Neural cell (in vitro differentiated cells): ENCODE data around the gene SMU1. TPM values are rescaled to one million over a fixed set of nuclear protein-coding genes. Genes with fewer than 3 reads are reported as not detected.

ENCODE experiments used
- H2AFZ ChIP-seq: fragments of 200-600, 300-800 bp; sonication (generic), shearing (Covaris generic); 2 replicates; pipeline ENCODE4 v1.6.0; 2014; ENCODE audit warnings: low read depth, mild to moderate bottlenecking, antibody characterized with exemption, low read length, moderate library complexity
- H3F3A ChIP-seq: fragments of 200-600 bp; shearing (Covaris generic); 2 replicates; pipeline ENCODE4 v1.6.1; 2016; ENCODE audit warnings: mild to moderate bottlenecking, moderate library complexity, mixed read lengths, antibody characterized with exemption, low read length; ENCODE audit not compliant: insufficient read depth, poor library complexity, severe bottlenecking
- H3K27ac ChIP-seq: fragments of 200-600, 300-800 bp; sonication (generic), shearing (Covaris generic); 2 replicates; pipeline ENCODE4 v1.5.1; 2014; ENCODE audit warnings: mild to moderate bottlenecking, low read length, moderate library complexity
- H3K27me3 ChIP-seq: fragments of 300-800, 200-600 bp; sonication (generic), shearing (Covaris generic); 2 replicates; pipeline ENCODE4 v1.6.0; 2014; ENCODE audit warnings: mild to moderate bottlenecking, low read depth, low read length, moderate library complexity; ENCODE audit not compliant: insufficient read depth
- H3K36me3 ChIP-seq: fragments of 300-800, 200-600 bp; sonication (generic), shearing (Covaris generic); 2 replicates; pipeline ENCODE4 v1.5.1; 2014; ENCODE audit warnings: mild to moderate bottlenecking, antibody characterized with exemption, low read length, moderate library complexity; ENCODE audit not compliant: insufficient read depth
- H3K4me2 ChIP-seq: fragments of 300-800, 200-600 bp; sonication (generic), shearing (Covaris generic); 2 replicates; pipeline ENCODE4 v1.6.0; 2014; ENCODE audit warnings: mild to moderate bottlenecking, low read length
- H3K4me3 ChIP-seq: fragments of 300-800, 200-600 bp; sonication (generic), shearing (Covaris generic); 2 replicates; pipeline ENCODE4 v1.5.1; 2014; ENCODE audit warnings: mild to moderate bottlenecking, low read length, moderate library complexity
- H3K79me2 ChIP-seq: fragments of 200-600 bp; shearing (Covaris generic); replicated peaks from 2 replicates; pipeline ENCODE4 v1.6.0; 2014; ENCODE audit warnings: mild to moderate bottlenecking, low read length, moderate library complexity; ENCODE audit not compliant: insufficient read depth
- H3K9ac ChIP-seq: fragments of 300-800, 200-600 bp; sonication (generic), shearing (Covaris generic); 2 replicates; pipeline ENCODE4 v1.6.1; 2016; ENCODE audit warnings: mild to moderate bottlenecking, low read length, mixed read lengths
- H3K9me2 ChIP-seq: fragments of 200-600 bp; shearing (Covaris generic); 2 replicates; pipeline ENCODE4 v1.6.1; 2016; ENCODE audit warnings: mild to moderate bottlenecking, low read length, mixed read lengths; ENCODE audit not compliant: insufficient read depth
- H3K9me3 ChIP-seq: fragments of 200-600, 300-800 bp; sonication (generic), shearing (Covaris generic); 2 replicates; pipeline ENCODE4 v1.6.1; 2016; ENCODE audit warnings: mild to moderate bottlenecking, mixed run types, low read length, moderate library complexity, mixed read lengths
- H4K20me1 ChIP-seq: fragments of 200-600 bp; shearing (Covaris generic); 2 replicates; pipeline ENCODE4 v1.6.1; 2016; ENCODE audit warnings: mild to moderate bottlenecking, mixed run types; ENCODE audit not compliant: insufficient read depth
- CTCF ChIP-seq: fragments of 450-650 bp; IDR thresholded peaks from 2 replicates; pipeline ENCODE4 v1.5.1; 2014; ENCODE audit warnings: antibody characterized with exemption, mild to moderate bottlenecking, moderate library complexity; ENCODE audit not compliant: poor library complexity, severe bottlenecking
- EP300 ChIP-seq: fragments of 450-650 bp; conservative IDR thresholded peaks from 2 replicates; pipeline ENCODE4 v1.6.1; 2014; ENCODE audit warnings: antibody characterized with exemption, mild to moderate bottlenecking, moderate library complexity; ENCODE audit not compliant: poor library complexity, severe bottlenecking
- EZH2 ChIP-seq: fragments of 200-600, 300-800 bp; shearing (Covaris generic), sonication (generic); IDR thresholded peaks from 2 replicates; pipeline ENCODE4 v1.6.1; 2014; ENCODE audit warnings: antibody characterized with exemption, low read length, borderline replicate concordance, mild to moderate bottlenecking; ENCODE audit not compliant: insufficient read depth, poor library complexity, severe bottlenecking
- MXI1 ChIP-seq: fragments of 450-650 bp; conservative IDR thresholded peaks from 2 replicates; pipeline ENCODE4 v1.6.1; 2014; ENCODE audit warnings: antibody characterized with exemption, mild to moderate bottlenecking; ENCODE audit not compliant: poor library complexity, severe bottlenecking
- POLR2AphosphoS5 ChIP-seq: IDR thresholded peaks from 2 replicates; pipeline ENCODE4 v1.6.1; 2012
- RAD21 ChIP-seq: fragments of 450-650 bp; conservative IDR thresholded peaks from 2 replicates; pipeline ENCODE4 v1.6.1; 2014; ENCODE audit warnings: antibody characterized with exemption, mild to moderate bottlenecking, moderate library complexity
- REST ChIP-seq: IDR thresholded peaks from 2 replicates; pipeline ENCODE4 v1.6.1; 2012; ENCODE audit warnings: borderline replicate concordance
- SMC3 ChIP-seq: fragments of 450-650 bp; conservative IDR thresholded peaks from 2 replicates; pipeline ENCODE4 v1.6.1; 2014; ENCODE audit warnings: antibody characterized with exemption, mild to moderate bottlenecking, moderate library complexity; ENCODE audit not compliant: poor library complexity
- TAF1 ChIP-seq: IDR thresholded peaks from 2 replicates; pipeline ENCODE4 v1.6.1; 2012; ENCODE audit warnings: low read depth
- polyA plus RNA-seq: library from polyadenylated mRNA; depleted of rRNA; stranded (reverse); fragments of >200 nt; gene quantifications from 2 replicates; pipeline ENCODE4 v1.2.3, GENCODE V29; 2014

Gene SMU1
- polyA plus RNA-seq, 1 donor from 2014 or later: 27.4 TPM

- no peaks in the 10 kb centered on the region for H3F3A ChIP-seq
- peak overlapping the region; percentile 99 for H3K27ac ChIP-seq
- no peaks in the 10 kb centered on the region for H3K27me3 ChIP-seq
- peaks cover 8% of the 10 kb centered on the region for H4K20me1 ChIP-seq
- H2AFZ ChIP-seq: peak overlapping the region; percentile 95
- no peaks in the 10 kb centered on the region for H3K9me3 ChIP-seq
- peak overlapping the region; percentile 97 for H3K4me3 ChIP-seq
- TF ChIP-seq REST: no peak
- TF ChIP-seq EP300: no peak
- no peak for TF ChIP-seq SMC3
- TF ChIP-seq CTCF: no peak
- no peak for TF ChIP-seq MXI1
- no peak for TF ChIP-seq RAD21
- peak; percentile 72 for TF ChIP-seq POLR2AphosphoS5
- peak overlapping the region; percentile 83 for H3K4me2 ChIP-seq
- peaks cover 85% of the 10 kb centered on the region for H3K79me2 ChIP-seq
- peak overlapping the region; percentile 100 for H3K9ac ChIP-seq
- H3K36me3 ChIP-seq: peaks cover 7% of the 10 kb centered on the region
- H3K9me2 ChIP-seq: no peaks in the 10 kb centered on the region
Measured at GRCh38 chr9:33025572-33026342, 50.7 kb downstream of the SMU1 start.

GRCh38 chr9:33024966-33025571 lies 51.4 kb downstream of the SMU1 start, which contains the start of gene DNAJA1:
Gene DNAJA1 (plus strand): TSS chr9:33025273. CDS start chr9:33026485, 1,212 bp downstream.
- no peaks in the 10 kb centered on the region for H3F3A ChIP-seq
- H3K9me3 ChIP-seq: no peaks in the 10 kb centered on the region
- no peaks in the 10 kb centered on the region for H3K27me3 ChIP-seq
- peak within 1 kb of the TSS; percentile 100 for H3K9ac ChIP-seq
- H2AFZ ChIP-seq: peak within 1 kb of the TSS; percentile 95
- peaks cover 8% of the 10 kb centered on the region for H4K20me1 ChIP-seq
- peaks cover 7% of the 10 kb centered on the region for H3K36me3 ChIP-seq
- H3K4me2 ChIP-seq: peak within 1 kb of the TSS; percentile 88
- H3K79me2 ChIP-seq: peaks cover 78% of the 10 kb centered on the region
- peak within 1 kb of the TSS; percentile 97 for H3K4me3 ChIP-seq
- TF ChIP-seq MXI1 (peak; percentile 84), EP300 (peak; percentile 78), REST (peak; percentile 88), RAD21 (no peak), CTCF (peak; percentile 16), SMC3 (peak; percentile 35), EZH2 (no peak), POLR2AphosphoS5 (peak; percentile 98), TAF1 (peak; percentile 93)
- H3K9me2 ChIP-seq: no peaks in the 10 kb centered on the region
- H3K27ac ChIP-seq: peak within 1 kb of the TSS; percentile 99
